GM12878 (cell line): ENCODE results near the gene CHD1L. TPM values are rescaled to one million over a fixed set of nuclear protein-coding genes. Genes with fewer than 3 reads are reported as not detected.

Experiments
- ATAC-seq: fragments of 200-7000 bp; cut with Tn5 transposase; 3 replicates; pipeline ENCODE4 v1.9.1; 2020; ENCODE audit warnings: mild to moderate bottlenecking, moderate library complexity
- BruUV-seq: library from RNA; stranded (reverse); fragments of 400-500 nt; replicated peaks from 2 replicates; lab custom pipeline; 2021; lab: Mats Ljungman, UMichigan
- CTCF ChIA-PET: fragments of 300-600 bp; sonication (Branson Sonifier 250); formaldehyde crosslinking; extraction: SDS; loops from one replicate; lab custom pipeline; 2021; ENCODE audit warnings: inconsistent platforms; lab: Yijun Ruan, JAX
- POLR2A ChIA-PET: fragments of 350-600 bp; formaldehyde crosslinking; extraction: SDS; loops from one replicate; lab custom pipeline; 2021; ENCODE audit warnings: inconsistent platforms; lab: Charles Lee
- RAD21 ChIA-PET: fragments of 300-600 bp; sonication (Branson Sonifier 250); formaldehyde crosslinking; loops from one replicate; lab custom pipeline; 2023; ENCODE audit warnings: antibody characterized with exemption; ENCODE audit not compliant: unreplicated experiment; lab: Charles Lee
- SMC1A ChIA-PET: fragments of 300-600 bp; sonication (Branson Sonifier 250); formaldehyde crosslinking; loops from one replicate; lab custom pipeline; 2023; ENCODE audit not compliant: unreplicated experiment, uncharacterized antibody; lab: Charles Lee
- DNase-seq: peaks from one replicate; pipeline ENCODE4 v3.0.0-alpha.2; 2011; ENCODE audit warnings: low read depth, low spot score
- FAIRE-seq: peaks from 3 replicates; lab custom pipeline; 2011; peaks lifted over from hg19 to GRCh38; lab: Jason Lieb, UNC
- H2AFZ ChIP-seq: 2 replicates; pipeline ENCODE4 v1.6.0; 2011; ENCODE audit warnings: low read depth, low read length, control low read depth; ENCODE audit not compliant: control insufficient read depth
- H3K27ac ChIP-seq: 2 replicates; pipeline ENCODE4 v1.5.1; 2011; ENCODE audit warnings: control low read depth; ENCODE audit not compliant: control insufficient read depth, insufficient read depth
- H3K27me3 ChIP-seq, 2 experiments: replicated peaks in 1 of 2; 2 replicates each; pipeline versions ENCODE4 v1.6.0 to v1.6.1; 2011; ENCODE audit warnings: low read length in 1 of 2; ENCODE audit not compliant: control insufficient read depth in 2 of 2, insufficient read depth in 2 of 2
- H3K36me3 ChIP-seq, 2 experiments: 2 replicates each; pipeline ENCODE4 v1.5.1; 2011; ENCODE audit warnings: low read length in 1 of 2; ENCODE audit not compliant: control insufficient read depth in 2 of 2, insufficient read depth in 2 of 2
- H3K4me1 ChIP-seq: 2 replicates; pipeline ENCODE4 v1.6.1; 2011; ENCODE audit warnings: mild to moderate bottlenecking, low read length, moderate library complexity, mixed read lengths; ENCODE audit not compliant: control insufficient read depth, insufficient read depth
- H3K4me2 ChIP-seq: 2 replicates; pipeline ENCODE4 v1.6.0; 2011; ENCODE audit warnings: control low read depth; ENCODE audit not compliant: control insufficient read depth, insufficient read depth
- H3K4me3 ChIP-seq: fragments of 200-600 bp; sonication (generic); 2 replicates; pipeline ENCODE4 v1.5.1; 2016
- H3K79me2 ChIP-seq: 2 replicates; pipeline ENCODE4 v1.6.0; 2011; ENCODE audit warnings: low read length; ENCODE audit not compliant: control insufficient read depth, insufficient read depth
- H3K9ac ChIP-seq: 2 replicates; pipeline ENCODE4 v1.8.0; 2011; ENCODE audit warnings: low read length, control low read depth, mixed read lengths; ENCODE audit not compliant: control insufficient read depth, insufficient read depth
- H3K9me3 ChIP-seq: replicated peaks from 3 replicates; pipeline ENCODE4 v1.5.1; 2011; ENCODE audit warnings: mild to moderate bottlenecking, low read length; ENCODE audit not compliant: control insufficient read depth, insufficient read depth
- H4K20me1 ChIP-seq: 2 replicates; pipeline ENCODE4 v1.6.0; 2011; ENCODE audit not compliant: control insufficient read depth, insufficient read depth
- BRCA1 ChIP-seq: IDR thresholded peaks from 2 replicates; pipeline ENCODE4 v1.6.1; 2011; ENCODE audit warnings: low read depth, low read length, improper control_type of control experiment
- MTA3 ChIP-seq: IDR thresholded peaks from 2 replicates; pipeline ENCODE4 v1.6.1; 2012; ENCODE audit warnings: low read length, inconsistent platforms, borderline replicate concordance
- PKNOX1 ChIP-seq: fragments of 450-650 bp; IDR thresholded peaks from 2 replicates; pipeline ENCODE4 v1.6.1; 2016; ENCODE audit warnings: mild to moderate bottlenecking
- RFX5 ChIP-seq: IDR thresholded peaks from 2 replicates; pipeline ENCODE4 v1.6.1; 2011; ENCODE audit warnings: low read depth, low read length, improper control_type of control experiment
- SIN3A ChIP-seq: IDR thresholded peaks from 2 replicates; pipeline ENCODE4 v1.6.1; 2012; ENCODE audit warnings: low read depth, low read length, improper control_type of control experiment
- SMARCA5 ChIP-seq: fragments of 450-650 bp; IDR thresholded peaks from 2 replicates; pipeline ENCODE4 v1.6.1; 2017; ENCODE audit warnings: mild to moderate bottlenecking
- ZBED1 ChIP-seq: IDR thresholded peaks from 2 replicates; pipeline ENCODE4 v1.6.1; 2016; ENCODE audit warnings: borderline replicate concordance
- ZSCAN29 ChIP-seq: fragments of 450-650 bp; IDR thresholded peaks from 2 replicates; pipeline ENCODE4 v1.6.1; 2017; ENCODE audit warnings: mild to moderate bottlenecking, moderate library complexity
- WGBS: methylation state at CpG from one replicate; pipeline ENCODE4 v1.1.6; 2016; ENCODE audit warnings: low lambda C conversion rate; ENCODE audit not compliant: insufficient replicate concordance, insufficient coverage; ENCODE audit errors: missing lambda C conversion rate; 5-methylcytosine and 5-hydroxymethylcytosine counted together
- in situ Hi-C: fragments of 300-500 bp; cut with MboI; formaldehyde crosslinking; loops from 9 replicates; pipeline ENCODE4 v1.14.3; 2018; ENCODE audit warnings: mixed read lengths
- intact Hi-C: fragments of 100-400 bp; cut with micrococcal nuclease; formaldehyde crosslinking; loops from one replicate; pipeline ENCODE4 v1.14.2; 2022; ENCODE audit not compliant: unreplicated experiment
- polyA plus RNA-seq, 11 experiments: library from polyadenylated mRNA; depleted of rRNA in 4 of 11; unstranded in 6 of 11; stranded (reverse) in 5 of 11; fragments of >200 nt; fragmentation: Nextera tagmentation in 4 of 11; fragmentation: Illumina TruSeq in 1 of 11; extraction: Ambion mirVana in 4 of 11; extraction: Trizol in 1 of 11; gene quantifications; 1 replicate in 1 of 11; 2 replicates in 10 of 11; pipeline versions ENCODE4 v1.2.1 to v1.2.3, GENCODE V29; 2011 to 2016; ENCODE audit warnings: inconsistent platforms in 2 of 11, missing spikeins in 2 of 11, low read depth in 1 of 11
- total RNA-seq, 4 experiments: library from RNA; depleted of rRNA in 3 of 4; stranded (reverse); fragments of >200 nt in 3 of 4; fragmentation: Illumina TruSeq in 1 of 4; extraction: Trizol in 1 of 4; gene quantifications; 2 replicates each; pipeline versions ENCODE4 v1.2.1 to v1.2.3, GENCODE V29; 2013 to 2021
- TF ChIP-seq, protein P1 (sequence below): IDR thresholded peaks from 2 replicates; pipeline ENCODE4 v1.6.1; 2012; ENCODE audit warnings: mild to moderate bottlenecking, low read depth, low read length
- TF ChIP-seq, protein P2 (sequence below): IDR thresholded peaks from 2 replicates; pipeline ENCODE4 v1.6.1; 2012; ENCODE audit warnings: low read depth, low read length, improper control_type of control experiment
- TF ChIP-seq, protein P3 (sequence below): IDR thresholded peaks from 2 replicates; pipeline ENCODE4 v1.6.1; 2012; ENCODE audit warnings: improper control_type of control experiment, low read depth, low read length; ENCODE audit not compliant: insufficient replicate concordance
- TF ChIP-seq, protein P4 (sequence below): IDR thresholded peaks from 2 replicates; pipeline ENCODE4 v1.6.1; 2012; ENCODE audit warnings: low read length, inconsistent platforms

Gene CHD1L
- total and polyA plus RNA-seq, 10 of the 15 experiments (the other 5 are each of a cell fraction or from before 2014, with no cell fraction given): 21.2 to 54.2 (median 44.5) TPM

DNA sequence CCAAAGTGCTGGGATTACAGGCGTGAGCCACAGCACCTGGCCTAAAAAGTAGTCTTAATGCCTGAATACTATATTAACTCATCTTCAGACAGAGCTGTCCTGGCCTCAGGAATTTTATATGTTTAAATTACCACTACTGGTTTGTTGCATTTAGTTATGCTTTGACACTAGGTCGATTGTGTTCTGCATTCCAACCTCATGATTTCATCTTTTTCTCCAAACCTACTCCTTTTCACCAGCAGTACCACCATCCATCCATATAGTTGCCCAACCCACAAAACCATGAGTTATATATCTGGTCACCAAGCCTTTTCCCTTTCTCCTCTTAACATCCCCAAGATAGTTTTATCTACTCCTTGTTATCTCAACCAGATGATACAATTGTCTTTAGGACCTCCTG, 39.9 kb upstream of the CHD1L start:
- no peaks in the 10 kb centered on the region for H3K27me3 ChIP-seq
- DNase-seq (no peak), ATAC-seq (no peak), FAIRE-seq (no peak)
- no peaks in the 10 kb centered on the region; the same call in 2 of the 3 replicates for H3K9me3 ChIP-seq
- H3K4me3 ChIP-seq: no peak overlapping the region
- no peaks in the 10 kb centered on the region for H3K79me2 ChIP-seq
- intact Hi-C loops (no loop called here), in situ Hi-C loops (no loop called here)
- no peak overlapping the region for H3K27ac ChIP-seq
- ChIA-PET POLR2A (no interaction called here), CTCF (no interaction called here), SMC1A (no interaction called here), RAD21 (no interaction called here)
- no peaks in the 10 kb centered on the region for H4K20me1 ChIP-seq
- WGBS: 8% methylated on average over 2 of the region's 2 CpGs
- BruUV-seq: no TSS peak
- H3K4me2 ChIP-seq: no peak overlapping the region
- H3K36me3 ChIP-seq: no peaks in the 10 kb centered on the region
- H2AFZ ChIP-seq: no peak overlapping the region
- H3K4me1 ChIP-seq: no peaks in the 10 kb centered on the region
- no peak overlapping the region for H3K9ac ChIP-seq
- TF ChIP-seq ZBED1 (no peak), PKNOX1 (no peak), SIN3A (no peak), MTA3 (no peak), ZSCAN29 (no peak), SMARCA5 (no peak), BRCA1 (no peak), RFX5 (no peak)
- TF ChIP-seq, protein P1, sequence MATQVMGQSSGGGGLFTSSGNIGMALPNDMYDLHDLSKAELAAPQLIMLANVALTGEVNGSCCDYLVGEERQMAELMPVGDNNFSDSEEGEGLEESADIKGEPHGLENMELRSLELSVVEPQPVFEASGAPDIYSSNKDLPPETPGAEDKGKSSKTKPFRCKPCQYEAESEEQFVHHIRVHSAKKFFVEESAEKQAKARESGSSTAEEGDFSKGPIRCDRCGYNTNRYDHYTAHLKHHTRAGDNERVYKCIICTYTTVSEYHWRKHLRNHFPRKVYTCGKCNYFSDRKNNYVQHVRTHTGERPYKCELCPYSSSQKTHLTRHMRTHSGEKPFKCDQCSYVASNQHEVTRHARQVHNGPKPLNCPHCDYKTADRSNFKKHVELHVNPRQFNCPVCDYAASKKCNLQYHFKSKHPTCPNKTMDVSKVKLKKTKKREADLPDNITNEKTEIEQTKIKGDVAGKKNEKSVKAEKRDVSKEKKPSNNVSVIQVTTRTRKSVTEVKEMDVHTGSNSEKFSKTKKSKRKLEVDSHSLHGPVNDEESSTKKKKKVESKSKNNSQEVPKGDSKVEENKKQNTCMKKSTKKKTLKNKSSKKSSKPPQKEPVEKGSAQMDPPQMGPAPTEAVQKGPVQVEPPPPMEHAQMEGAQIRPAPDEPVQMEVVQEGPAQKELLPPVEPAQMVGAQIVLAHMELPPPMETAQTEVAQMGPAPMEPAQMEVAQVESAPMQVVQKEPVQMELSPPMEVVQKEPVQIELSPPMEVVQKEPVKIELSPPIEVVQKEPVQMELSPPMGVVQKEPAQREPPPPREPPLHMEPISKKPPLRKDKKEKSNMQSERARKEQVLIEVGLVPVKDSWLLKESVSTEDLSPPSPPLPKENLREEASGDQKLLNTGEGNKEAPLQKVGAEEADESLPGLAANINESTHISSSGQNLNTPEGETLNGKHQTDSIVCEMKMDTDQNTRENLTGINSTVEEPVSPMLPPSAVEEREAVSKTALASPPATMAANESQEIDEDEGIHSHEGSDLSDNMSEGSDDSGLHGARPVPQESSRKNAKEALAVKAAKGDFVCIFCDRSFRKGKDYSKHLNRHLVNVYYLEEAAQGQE: no peak
- TF ChIP-seq, protein P2, sequence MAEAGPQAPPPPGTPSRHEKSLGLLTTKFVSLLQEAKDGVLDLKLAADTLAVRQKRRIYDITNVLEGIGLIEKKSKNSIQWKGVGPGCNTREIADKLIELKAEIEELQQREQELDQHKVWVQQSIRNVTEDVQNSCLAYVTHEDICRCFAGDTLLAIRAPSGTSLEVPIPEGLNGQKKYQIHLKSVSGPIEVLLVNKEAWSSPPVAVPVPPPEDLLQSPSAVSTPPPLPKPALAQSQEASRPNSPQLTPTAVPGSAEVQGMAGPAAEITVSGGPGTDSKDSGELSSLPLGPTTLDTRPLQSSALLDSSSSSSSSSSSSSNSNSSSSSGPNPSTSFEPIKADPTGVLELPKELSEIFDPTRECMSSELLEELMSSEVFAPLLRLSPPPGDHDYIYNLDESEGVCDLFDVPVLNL: no peak
- TF ChIP-seq, protein P3, sequence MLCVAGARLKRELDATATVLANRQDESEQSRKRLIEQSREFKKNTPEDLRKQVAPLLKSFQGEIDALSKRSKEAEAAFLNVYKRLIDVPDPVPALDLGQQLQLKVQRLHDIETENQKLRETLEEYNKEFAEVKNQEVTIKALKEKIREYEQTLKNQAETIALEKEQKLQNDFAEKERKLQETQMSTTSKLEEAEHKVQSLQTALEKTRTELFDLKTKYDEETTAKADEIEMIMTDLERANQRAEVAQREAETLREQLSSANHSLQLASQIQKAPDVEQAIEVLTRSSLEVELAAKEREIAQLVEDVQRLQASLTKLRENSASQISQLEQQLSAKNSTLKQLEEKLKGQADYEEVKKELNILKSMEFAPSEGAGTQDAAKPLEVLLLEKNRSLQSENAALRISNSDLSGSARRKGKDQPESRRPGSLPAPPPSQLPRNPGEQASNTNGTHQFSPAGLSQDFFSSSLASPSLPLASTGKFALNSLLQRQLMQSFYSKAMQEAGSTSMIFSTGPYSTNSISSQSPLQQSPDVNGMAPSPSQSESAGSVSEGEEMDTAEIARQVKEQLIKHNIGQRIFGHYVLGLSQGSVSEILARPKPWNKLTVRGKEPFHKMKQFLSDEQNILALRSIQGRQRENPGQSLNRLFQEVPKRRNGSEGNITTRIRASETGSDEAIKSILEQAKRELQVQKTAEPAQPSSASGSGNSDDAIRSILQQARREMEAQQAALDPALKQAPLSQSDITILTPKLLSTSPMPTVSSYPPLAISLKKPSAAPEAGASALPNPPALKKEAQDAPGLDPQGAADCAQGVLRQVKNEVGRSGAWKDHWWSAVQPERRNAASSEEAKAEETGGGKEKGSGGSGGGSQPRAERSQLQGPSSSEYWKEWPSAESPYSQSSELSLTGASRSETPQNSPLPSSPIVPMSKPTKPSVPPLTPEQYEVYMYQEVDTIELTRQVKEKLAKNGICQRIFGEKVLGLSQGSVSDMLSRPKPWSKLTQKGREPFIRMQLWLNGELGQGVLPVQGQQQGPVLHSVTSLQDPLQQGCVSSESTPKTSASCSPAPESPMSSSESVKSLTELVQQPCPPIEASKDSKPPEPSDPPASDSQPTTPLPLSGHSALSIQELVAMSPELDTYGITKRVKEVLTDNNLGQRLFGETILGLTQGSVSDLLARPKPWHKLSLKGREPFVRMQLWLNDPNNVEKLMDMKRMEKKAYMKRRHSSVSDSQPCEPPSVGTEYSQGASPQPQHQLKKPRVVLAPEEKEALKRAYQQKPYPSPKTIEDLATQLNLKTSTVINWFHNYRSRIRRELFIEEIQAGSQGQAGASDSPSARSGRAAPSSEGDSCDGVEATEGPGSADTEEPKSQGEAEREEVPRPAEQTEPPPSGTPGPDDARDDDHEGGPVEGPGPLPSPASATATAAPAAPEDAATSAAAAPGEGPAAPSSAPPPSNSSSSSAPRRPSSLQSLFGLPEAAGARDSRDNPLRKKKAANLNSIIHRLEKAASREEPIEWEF: no peak
- TF ChIP-seq, protein P4, sequence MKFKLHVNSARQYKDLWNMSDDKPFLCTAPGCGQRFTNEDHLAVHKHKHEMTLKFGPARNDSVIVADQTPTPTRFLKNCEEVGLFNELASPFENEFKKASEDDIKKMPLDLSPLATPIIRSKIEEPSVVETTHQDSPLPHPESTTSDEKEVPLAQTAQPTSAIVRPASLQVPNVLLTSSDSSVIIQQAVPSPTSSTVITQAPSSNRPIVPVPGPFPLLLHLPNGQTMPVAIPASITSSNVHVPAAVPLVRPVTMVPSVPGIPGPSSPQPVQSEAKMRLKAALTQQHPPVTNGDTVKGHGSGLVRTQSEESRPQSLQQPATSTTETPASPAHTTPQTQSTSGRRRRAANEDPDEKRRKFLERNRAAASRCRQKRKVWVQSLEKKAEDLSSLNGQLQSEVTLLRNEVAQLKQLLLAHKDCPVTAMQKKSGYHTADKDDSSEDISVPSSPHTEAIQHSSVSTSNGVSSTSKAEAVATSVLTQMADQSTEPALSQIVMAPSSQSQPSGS: no peak
